GM21515 (cell line): ENCODE results near the gene ADAMTS14.

Source experiments
- ATAC-seq: cut with Tn5 transposase; IDR thresholded peaks from one replicate; pipeline ENCODE4 v1.9.1; 2021; ENCODE audit not compliant: unreplicated experiment

The ADAMTS14 gene

GRCh38 chr10:70748305-70748704 lies 76.0 kb downstream of the ADAMTS14 start:
- ATAC-seq = no peak

GRCh38 chr10:70748801-70749573 lies 76.7 kb downstream of the ADAMTS14 start:
- no peak for ATAC-seq

DNA sequence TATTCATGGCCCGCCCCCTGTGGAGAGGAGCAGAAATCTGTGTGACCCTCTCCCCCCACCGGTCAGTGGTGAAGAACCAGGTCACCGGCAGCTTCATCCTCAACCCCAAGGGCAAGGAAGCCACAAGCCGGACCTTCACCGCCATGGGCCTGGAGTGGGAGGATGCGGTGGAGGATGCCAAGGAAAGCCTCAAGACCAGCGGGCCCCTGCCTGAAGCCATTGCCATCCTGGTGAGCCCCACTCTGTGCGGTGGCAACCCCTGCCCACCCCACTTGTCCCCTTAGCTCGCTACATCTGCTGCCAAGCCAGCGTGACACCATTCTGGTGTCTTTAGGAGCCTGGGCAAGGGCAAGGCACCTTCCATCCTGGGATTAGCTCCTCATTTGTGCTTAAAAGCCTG lies 77.5 kb downstream of the ADAMTS14 start:
- ATAC-seq = no peak

DNA sequence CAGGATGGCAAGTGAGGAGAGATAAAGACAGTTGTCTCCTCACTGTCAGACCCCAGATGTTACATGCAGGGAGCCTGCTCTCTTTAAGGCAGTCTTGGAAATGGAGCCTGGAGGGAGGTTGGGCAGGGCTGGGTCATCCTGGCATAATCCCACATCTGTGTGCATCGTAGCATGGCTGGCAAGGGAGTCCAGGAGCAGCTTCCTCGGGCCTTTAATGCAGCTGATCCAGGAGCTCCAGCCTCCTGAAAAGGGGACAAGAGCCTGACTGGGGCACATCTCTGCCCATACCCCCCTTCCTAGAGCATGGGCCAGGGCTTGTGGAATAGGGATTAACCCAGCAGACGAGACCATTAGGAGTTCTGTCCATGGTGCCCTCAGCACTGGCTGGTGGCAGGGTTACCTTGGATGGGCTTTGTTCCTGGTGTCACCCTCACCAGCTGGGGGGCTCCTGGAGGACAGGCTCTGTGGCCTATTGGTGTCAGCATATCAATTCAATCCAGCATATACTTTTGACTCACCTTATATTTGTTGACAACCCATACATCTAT lies 77.9 kb downstream of the ADAMTS14 start:
- ATAC-seq = no peak

DNA sequence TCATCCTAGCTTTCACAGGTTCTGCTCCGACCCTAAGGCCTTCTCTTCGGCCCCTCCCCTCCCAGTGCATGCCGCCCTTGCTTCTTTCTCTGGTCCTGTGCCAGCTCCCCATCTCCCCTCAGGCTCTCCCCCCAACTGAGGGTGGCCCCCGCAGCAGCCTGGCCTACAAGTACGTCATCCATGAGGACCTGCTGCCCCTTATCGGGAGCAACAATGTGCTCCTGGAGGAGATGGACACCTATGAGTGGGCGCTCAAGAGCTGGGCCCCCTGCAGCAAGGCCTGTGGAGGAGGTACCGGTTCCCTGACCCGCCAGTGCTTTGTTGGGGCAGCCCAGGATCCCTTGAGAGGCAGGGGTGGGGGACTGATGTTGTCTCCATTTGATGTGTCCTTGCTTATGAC lies 79.0 kb downstream of the ADAMTS14 start:
- ATAC-seq = no peak

DNA sequence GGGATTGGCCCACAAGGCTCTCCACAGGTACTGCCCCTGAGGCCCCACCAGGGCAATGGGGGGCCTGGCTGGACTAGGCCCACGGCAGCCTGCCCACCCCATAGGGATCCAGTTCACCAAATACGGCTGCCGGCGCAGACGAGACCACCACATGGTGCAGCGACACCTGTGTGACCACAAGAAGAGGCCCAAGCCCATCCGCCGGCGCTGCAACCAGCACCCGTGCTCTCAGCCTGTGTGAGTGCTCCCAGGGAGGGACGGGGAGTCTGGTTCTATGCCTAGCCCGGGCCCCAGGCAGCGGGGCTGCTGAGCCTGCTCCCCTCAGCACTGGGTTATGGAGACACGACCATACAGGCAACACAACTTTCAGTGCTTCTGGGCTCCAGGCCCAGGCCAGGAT lies 79.7 kb downstream of the ADAMTS14 start:
- no peak for ATAC-seq

DNA sequence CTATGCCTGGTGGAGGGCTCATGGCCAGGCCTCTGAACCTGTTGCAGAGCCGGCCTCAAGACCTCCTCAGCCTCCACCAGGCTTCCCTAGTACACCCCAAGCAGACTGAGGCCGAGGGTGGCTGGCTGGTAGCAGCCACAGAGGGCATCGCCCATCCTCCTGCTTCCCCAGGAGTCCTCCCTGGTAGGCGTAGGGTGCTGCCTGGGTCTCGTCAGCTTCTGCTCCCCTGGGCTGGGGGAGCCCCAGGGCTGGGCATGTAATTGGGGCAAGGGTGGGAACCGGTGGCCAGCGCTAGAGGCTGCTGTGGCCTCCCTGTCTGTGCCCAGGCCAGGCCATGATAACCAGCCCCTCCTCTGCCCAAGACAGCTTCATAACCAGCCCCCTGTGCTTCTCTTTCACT lies 80.3 kb downstream of the ADAMTS14 start:
- no peak for ATAC-seq

DNA sequence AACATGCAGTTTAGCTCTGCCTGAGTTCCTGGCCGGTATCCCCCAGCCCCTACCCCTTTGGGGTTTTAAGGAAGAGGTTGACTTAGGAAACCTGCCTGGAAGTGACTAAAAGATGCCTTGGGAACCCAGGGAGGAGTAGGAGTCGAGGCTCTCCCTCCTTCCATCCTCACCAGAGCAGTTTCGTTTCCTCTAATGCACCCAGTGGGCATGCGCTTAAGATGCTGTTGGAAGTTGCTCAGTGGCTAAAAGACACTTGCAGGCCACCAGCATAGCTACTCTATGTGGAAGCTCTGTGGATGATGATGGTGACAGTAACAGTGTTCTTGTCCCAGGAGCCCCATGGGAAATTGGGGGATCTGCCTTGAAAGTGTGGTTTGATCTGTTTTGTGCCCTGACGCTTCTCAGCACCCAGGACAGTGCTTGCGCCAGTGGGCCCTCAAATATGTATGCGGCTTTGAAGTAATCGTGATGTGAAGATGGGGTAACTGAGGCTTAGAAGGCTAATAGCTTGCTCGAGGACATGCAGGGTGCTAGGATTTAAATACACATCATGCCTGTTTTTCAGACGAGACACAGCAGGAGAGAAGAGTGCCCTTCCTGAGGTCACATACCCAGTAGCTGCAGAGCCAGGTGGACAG lies 80.8 kb downstream of the ADAMTS14 start:
- no peak for ATAC-seq

DNA sequence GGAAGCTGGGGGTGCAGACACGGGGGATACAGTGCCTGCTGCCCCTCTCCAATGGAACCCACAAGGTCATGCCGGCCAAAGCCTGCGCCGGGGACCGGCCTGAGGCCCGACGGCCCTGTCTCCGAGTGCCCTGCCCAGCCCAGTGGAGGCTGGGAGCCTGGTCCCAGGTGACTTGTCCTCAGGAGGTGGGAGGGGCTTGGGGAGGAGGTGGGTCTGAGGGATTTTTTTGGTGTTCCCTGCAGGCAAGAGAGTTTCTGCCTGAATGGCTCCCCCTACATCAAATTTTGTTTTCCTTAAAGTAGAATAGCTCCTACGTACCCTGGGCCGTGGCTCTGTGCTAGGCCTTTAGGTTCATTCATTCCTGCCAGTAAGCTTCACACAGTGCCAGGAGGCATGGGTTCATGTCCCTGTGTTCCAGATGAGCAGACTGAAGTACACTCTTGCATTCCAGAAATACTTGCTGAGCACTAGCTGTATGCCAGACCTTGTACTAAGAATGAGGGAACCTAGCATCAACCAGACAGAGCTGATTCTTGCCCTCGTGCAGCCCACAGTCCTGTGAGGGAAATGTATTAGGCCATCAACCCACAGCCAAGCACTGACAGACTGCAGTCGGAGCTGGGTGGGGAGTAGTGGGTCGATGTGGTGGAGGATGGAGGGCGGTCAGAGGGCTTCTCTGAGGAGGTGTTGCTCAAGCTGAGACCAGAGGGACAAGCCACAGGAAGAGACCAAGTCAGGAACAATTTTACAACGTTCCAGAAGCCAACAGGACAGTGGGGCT lies 81.7 kb downstream of the ADAMTS14 start:
- no peak for ATAC-seq

DNA sequence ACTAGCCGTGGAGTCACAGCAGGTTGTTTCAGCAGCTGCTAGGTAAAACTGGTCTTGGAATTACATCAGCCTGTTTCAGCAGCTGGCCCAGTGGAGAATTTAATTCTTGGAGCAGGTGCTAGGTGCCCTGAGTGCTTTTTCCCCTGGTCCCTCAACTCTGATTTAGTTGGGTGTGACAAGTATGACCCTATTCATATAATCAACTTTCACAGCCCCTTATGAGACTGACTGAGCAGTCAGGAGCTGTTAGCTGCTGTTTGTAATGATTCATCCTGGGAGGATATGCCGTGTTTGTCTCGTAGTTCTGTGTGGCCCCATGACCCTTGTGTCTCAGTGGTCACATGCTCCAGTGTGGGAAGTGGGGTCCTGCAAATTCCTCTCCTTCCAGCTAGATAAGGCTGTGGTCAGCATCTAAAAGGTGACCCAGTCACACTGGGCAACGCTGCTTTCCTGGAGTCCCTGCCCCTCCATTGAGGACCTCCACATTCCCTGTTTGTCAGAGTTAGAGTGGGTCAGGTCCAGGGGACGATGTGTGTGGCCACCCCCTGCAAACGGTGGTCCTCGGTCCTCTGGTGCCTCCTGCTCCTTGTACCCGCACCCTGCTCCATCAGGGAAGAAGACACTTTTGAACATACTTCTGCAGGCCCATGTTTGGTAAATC lies 84.5 kb downstream of the ADAMTS14 start:
- no peak for ATAC-seq

DNA sequence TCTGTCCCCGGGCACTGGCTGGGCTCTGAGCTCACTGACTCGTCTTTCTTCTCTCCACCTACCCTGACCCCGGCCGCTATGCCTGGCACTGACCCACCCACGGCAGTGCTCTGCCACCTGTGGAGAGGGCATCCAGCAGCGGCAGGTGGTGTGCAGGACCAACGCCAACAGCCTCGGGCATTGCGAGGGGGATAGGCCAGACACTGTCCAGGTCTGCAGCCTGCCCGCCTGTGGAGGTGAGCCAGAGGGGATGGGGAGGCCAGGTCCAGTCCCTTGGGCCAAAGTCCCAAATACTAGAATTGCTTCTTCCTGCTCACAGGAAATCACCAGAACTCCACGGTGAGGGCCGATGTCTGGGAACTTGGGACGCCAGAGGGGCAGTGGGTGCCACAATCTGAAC lies 85.5 kb downstream of the ADAMTS14 start:
- ATAC-seq = no peak

GRCh38 chr10:70758757-70759514 lies 86.6 kb downstream of the ADAMTS14 start:
- no peak for ATAC-seq

GRCh38 chr10:70759781-70760180 lies 87.5 kb downstream of the ADAMTS14 start:
- no peak for ATAC-seq

DNA sequence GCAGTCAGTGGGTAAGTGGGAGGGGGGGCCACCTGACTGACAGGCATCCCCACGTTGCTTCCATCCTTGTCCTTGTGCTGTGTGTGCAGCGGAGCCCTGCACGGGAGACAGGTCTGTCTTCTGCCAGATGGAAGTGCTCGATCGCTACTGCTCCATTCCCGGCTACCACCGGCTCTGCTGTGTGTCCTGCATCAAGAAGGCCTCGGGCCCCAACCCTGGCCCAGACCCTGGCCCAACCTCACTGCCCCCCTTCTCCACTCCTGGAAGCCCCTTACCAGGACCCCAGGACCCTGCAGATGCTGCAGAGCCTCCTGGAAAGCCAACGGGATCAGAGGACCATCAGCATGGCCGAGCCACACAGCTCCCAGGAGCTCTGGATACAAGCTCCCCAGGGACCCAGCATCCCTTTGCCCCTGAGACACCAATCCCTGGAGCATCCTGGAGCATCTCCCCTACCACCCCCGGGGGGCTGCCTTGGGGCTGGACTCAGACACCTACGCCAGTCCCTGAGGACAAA lies 88.0 kb downstream of the ADAMTS14 start:
- no peak for ATAC-seq

DNA sequence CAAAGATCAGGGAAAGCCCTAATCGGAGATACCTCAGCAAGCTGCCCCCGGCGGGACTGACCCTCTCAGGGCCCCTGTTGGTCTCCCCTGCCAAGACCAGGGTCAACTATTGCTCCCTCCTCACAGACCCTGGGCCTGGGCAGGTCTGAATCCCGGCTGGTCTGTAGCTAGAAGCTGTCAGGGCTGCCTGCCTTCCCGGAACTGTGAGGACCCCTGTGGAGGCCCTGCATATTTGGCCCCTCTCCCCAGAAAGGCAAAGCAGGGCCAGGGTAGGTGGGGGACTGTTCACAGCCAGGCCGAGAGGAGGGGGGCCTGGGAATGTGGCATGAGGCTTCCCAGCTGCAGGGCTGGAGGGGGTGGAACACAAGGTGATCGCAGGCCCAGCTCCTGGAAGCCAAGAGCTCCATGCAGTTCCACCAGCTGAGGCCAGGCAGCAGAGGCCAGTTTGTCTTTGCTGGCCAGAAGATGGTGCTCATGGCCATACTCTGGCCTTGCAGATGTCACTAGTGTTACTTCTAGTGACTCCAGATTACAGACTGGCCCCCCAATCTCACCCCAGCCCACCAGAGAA lies 88.8 kb downstream of the ADAMTS14 start:
- ATAC-seq = no peak

- no peak for ATAC-seq
Measured at GRCh38 chr10:70761727-70762350, 89.5 kb downstream of the ADAMTS14 start.

DNA sequence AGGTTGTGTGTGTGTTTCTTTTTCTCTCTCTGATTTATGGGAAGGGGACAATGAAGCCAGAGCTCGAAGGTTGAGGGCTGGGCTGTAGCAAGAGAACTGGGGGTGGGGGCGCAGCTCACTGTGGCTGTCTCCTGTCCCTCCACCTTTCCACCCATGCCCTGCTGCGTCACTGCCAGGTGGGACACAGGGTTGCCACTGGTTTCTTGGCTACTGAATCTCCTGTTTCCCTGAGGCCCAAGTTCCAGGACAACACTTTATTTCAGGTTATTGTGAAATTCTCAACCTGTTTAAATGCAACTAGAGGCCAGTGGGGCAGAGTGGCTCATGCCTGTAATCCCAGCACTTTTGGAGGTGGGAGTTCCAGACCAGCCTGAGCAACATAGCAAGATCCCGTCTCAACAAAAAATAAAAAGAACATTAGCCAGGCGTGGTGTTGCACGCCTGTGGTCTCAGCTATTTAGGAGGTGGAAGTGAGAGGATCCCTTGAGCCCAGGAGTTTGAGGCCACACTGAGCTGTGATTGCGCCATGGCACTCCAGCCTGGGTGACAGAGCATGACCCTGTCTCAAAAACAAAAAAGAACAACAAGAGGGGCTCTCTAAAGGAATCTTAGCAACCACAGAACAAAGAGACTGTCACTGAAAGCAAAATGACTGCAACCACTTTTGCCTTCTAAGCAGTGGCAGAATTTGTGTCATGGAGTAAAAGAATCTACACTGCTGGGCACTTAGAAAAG lies 90.3 kb downstream of the ADAMTS14 start:
- no peak for ATAC-seq

GRCh38 chr10:70763567-70763966 lies 91.3 kb downstream of the ADAMTS14 start:
- ATAC-seq = no peak
